T-helper 2 cell treated with Interferon-gamma antibody and Interleukin-4, amounts not matched to agents 5 μg/mL and 100 μg/mL, for 36 hours (primary cell): ENCODE data around the gene PRMT1.

Source experiments
- DNase-seq: peaks from one replicate; pipeline ENCODE4 v3.0.0; 2021; ENCODE audit warnings: low spot score
- H3K27ac Mint-ChIP-seq: one replicate; pipeline ENCODE4 v1.8.0; 2021; ENCODE audit warnings: mild to moderate bottlenecking, mixed read lengths
- H3K27me3 Mint-ChIP-seq: one replicate; pipeline ENCODE4 v1.8.0; 2021; ENCODE audit warnings: low read depth, mixed read lengths
- H3K36me3 Mint-ChIP-seq: one replicate; pipeline ENCODE4 v1.8.0; 2021; ENCODE audit warnings: low read depth, mixed read lengths
- H3K4me1 Mint-ChIP-seq: one replicate; pipeline ENCODE4 v1.8.0; 2021; ENCODE audit warnings: low read depth, mixed read lengths
- H3K4me3 Mint-ChIP-seq: one replicate; pipeline ENCODE4 v1.8.0; 2022; ENCODE audit warnings: mild to moderate bottlenecking, moderate library complexity, mixed read lengths
- H3K9me3 Mint-ChIP-seq: one replicate; pipeline ENCODE4 v1.8.0; 2021; ENCODE audit warnings: mixed read lengths

The PRMT1 gene

DNA sequence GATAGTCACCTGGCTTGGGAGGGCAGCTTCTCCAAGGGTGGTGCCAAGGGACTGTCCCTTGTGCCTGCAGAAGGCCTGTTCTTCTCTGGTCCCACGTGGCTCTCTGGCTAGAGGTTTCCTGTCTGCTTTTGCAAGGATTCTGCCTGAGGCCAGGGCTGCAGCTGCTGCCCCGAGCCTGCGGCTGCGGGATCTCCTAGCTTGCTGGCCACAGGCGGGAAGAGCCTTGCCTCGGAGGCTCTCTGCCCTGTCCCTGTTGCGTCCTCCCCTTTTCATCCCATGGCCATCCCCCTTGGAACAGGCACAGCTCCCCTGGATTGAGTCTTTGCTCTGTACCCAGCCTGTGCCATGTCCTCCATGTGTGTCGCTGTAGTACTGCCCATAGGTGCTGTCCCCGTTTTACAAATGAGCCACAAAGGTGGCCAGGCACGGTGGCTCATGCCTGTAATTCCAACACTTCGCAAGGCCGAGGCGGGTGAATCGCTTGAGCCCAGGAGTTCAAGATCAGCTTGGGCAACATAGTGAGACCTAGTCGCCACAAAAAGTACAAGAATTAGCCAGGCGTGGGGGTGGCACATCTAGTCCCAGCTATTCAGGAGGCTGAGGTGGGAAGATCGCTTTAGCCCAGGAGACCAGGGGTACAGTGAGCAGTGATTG is 20.5 kb upstream of the PRMT1 start:
- Mint-ChIP-seq H3K4me3 (no peak overlapping the region), H3K27ac (no peak overlapping the region), H3K36me3 (peaks cover 49% of the 10 kb centered on the region), H3K27me3 (no peaks in the 10 kb centered on the region), H3K9me3 (no peaks in the 10 kb centered on the region), H3K4me1 (no peaks in the 10 kb centered on the region)
- no peak for DNase-seq

DNA sequence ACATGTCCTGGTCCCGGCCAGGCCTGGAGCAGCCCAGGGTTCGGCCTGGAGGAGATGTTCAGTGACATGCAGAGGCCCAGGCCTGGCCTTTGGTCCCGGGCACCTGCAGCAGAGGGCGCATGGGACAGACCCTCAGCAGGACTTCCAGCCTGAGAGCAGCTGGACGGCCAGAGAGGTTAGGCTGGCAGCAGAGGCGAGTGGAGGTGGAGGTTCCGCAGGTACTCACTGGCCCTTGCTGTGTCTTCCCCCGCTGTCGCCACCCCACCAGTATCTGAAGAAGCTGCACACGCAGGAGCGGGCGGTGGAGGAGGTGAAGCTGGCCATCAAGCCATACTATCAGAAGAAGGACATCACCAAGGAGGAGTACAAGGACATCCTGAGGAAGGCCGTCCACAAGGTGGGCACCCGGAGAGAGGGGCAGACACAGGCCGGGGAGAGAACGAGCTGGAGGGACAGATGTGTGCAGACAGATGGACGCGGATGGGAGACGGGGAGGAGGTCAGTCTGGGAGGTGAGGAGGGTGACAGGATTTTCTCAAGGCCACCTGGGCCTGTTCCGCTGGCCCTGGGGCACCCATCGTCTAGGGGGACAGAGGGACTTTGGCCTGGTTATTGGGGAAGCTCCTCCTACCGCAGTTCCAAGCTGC is 19.5 kb upstream of the PRMT1 start:
- Mint-ChIP-seq H3K36me3 (peaks cover 51% of the 10 kb centered on the region), H3K4me1 (no peaks in the 10 kb centered on the region), H3K9me3 (no peaks in the 10 kb centered on the region), H3K4me3 (no peak overlapping the region), H3K27me3 (no peaks in the 10 kb centered on the region), H3K27ac (no peak overlapping the region)
- DNase-seq, result no peak

DNA sequence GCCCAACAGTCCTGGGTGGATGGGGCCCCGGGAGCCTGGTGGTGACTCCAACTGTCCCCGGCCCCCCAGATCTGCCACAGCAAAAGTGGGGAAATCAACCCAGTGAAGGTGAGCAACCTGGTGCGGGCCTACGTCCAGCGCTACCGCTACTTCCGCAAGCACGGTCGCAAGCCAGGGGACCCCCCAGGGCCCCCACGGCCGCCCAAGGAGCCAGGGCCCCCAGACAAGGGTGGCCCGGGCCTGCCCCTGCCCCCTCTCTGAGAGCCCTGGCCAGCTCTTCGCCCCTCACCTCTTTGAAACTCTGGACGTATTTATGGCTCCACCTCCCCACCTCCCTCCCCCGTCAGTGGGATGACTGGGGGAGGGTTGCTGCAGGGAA is 18.9 kb upstream of the PRMT1 start:
- no peak overlapping the region for H3K4me3 Mint-ChIP-seq
- no peak for DNase-seq
- no peaks in the 10 kb centered on the region for H3K27me3 Mint-ChIP-seq
- no peak overlapping the region for H3K27ac Mint-ChIP-seq
- no peaks in the 10 kb centered on the region for H3K4me1 Mint-ChIP-seq
- H3K36me3 Mint-ChIP-seq, result peaks cover 54% of the 10 kb centered on the region
- H3K9me3 Mint-ChIP-seq, result no peaks in the 10 kb centered on the region

DNA sequence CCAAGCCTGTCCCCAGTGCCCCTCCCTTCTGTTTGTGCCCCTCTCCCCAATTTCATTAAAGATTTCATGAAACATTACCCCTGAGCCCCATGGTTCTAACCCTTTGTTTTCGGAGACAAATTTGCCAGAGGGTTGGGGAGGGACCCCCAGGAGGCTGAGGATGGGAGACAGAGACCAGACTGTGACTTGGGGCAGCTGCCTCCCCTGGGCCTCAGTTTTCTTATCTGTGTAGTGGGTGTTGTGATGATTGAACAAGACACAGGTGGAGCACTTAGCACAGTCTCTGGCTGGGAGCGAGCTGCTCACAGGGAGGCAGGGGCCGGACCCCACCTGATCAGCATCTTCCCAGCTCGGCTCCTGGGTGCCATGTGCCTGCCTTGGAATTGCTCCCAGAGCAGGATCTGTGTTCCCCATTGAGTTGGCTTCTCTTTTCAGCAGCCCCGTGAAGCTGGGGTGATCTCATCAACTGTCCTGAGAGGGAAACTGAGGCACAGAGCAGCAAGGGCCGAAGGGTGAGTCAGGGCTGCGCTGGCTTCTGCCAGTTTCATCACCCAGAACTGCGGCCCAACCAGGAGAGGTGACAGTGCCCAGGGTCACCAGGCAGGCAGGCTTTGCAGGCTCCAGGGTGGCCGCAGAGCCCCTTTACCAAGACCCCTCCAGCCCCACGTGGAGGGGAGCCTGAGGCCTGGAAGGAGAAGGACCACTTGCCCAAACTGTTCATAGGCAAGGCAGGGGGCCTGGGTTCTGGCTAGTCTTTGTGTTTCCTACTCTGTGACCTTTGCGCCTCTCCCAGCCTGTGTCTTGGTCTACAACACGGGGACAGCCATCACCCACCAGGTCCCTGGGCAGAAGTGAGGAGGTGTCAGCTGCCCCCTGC is 18.3 kb upstream of the PRMT1 start:
- H3K36me3 Mint-ChIP-seq, result peaks cover 54% of the 10 kb centered on the region
- H3K27me3 Mint-ChIP-seq, result no peaks in the 10 kb centered on the region
- H3K9me3 Mint-ChIP-seq, result no peaks in the 10 kb centered on the region
- no peak overlapping the region for H3K27ac Mint-ChIP-seq
- no peak for DNase-seq
- peaks cover 5% of the 10 kb centered on the region for H3K4me1 Mint-ChIP-seq
- H3K4me3 Mint-ChIP-seq, result no peak overlapping the region

DNA sequence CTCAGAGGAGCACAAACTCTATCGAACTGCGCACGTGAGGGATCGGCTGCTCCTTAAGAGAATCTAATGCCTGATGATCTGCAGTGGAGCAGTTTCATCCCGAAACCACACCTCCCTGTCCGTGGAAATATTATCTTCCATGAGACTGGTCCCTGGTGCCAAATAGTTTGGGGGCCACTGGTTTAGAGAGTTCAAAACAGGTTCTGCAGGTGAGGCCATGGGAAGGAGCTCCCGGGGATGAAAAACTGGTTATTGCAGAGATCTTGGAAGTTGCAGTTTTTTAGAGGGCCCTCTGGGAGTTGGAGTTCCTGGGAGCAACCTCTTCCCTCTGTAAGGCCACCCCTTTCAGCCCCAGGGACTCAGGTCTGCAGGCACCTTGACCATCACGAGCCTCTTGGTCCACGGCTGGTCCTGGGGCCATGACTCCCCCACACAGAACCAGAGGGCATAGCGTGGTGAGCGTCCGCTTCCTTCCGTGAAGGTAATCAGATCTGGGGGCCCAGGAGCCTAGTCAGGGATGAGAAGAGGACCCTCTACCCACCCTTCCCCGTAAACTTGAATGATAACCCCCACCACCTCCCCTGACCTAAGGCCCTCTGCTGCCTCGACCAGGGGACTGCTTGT is 16.6 kb upstream of the PRMT1 start:
- Mint-ChIP-seq H3K9me3 (no peaks in the 10 kb centered on the region), H3K27me3 (no peaks in the 10 kb centered on the region), H3K36me3 (peaks cover 54% of the 10 kb centered on the region), H3K27ac (no peak overlapping the region), H3K4me3 (no peak overlapping the region), H3K4me1 (peaks cover 14% of the 10 kb centered on the region)
- no peak for DNase-seq

DNA sequence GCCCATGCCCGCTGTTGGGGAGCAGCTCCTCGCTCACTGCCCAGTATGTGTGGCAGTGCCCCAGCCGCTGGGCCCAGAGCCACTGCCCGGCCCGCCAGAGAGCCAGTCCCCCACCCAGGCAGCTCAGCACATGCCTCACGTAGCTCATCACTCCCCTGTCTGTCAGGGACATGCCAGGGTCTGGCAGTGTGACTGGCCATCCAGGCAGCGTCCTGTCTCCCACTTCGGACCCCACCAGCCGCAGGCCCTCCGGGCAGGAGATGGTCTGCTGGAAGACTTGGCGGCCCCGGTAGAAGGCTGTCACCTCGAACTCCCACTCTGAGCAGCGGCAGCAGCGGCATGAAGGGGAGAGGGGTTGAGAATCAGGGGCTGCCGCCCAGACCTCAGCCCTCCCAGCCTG is 15.1 kb upstream of the PRMT1 start:
- peaks cover 22% of the 10 kb centered on the region for H3K4me1 Mint-ChIP-seq
- H3K9me3 Mint-ChIP-seq, result no peaks in the 10 kb centered on the region
- no peak overlapping the region for H3K27ac Mint-ChIP-seq
- DNase-seq, result no peak
- H3K4me3 Mint-ChIP-seq, result no peak overlapping the region
- peaks cover 44% of the 10 kb centered on the region for H3K36me3 Mint-ChIP-seq
- H3K27me3 Mint-ChIP-seq, result no peaks in the 10 kb centered on the region

DNA sequence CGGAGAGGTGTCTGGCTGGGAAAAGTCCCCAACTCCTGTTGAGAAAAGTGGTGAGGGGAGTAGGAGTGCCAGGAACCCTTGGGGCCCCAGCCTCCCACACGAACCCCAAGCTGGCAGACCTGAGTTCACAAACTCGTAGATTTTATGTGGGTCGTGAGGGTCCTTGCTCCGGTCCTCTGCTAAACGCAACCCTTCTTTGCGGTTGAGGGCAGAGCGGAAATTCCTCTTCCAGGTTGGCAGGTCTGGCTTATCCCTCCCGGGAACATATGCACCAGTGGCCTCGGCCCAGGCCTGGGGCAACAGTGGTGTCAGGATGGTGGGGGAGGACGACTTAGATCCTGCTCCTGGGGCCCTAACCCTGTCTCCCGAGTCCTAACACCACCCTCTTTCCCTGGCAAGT is 13.8 kb upstream of the PRMT1 start:
- no peaks in the 10 kb centered on the region for H3K27me3 Mint-ChIP-seq
- peaks cover 29% of the 10 kb centered on the region for H3K4me1 Mint-ChIP-seq
- peak overlapping the region; percentile 98 for H3K4me3 Mint-ChIP-seq
- H3K27ac Mint-ChIP-seq, result peak overlapping the region; percentile 96
- H3K9me3 Mint-ChIP-seq, result no peaks in the 10 kb centered on the region
- peaks cover 40% of the 10 kb centered on the region for H3K36me3 Mint-ChIP-seq
- DNase-seq, result no peak

DNA sequence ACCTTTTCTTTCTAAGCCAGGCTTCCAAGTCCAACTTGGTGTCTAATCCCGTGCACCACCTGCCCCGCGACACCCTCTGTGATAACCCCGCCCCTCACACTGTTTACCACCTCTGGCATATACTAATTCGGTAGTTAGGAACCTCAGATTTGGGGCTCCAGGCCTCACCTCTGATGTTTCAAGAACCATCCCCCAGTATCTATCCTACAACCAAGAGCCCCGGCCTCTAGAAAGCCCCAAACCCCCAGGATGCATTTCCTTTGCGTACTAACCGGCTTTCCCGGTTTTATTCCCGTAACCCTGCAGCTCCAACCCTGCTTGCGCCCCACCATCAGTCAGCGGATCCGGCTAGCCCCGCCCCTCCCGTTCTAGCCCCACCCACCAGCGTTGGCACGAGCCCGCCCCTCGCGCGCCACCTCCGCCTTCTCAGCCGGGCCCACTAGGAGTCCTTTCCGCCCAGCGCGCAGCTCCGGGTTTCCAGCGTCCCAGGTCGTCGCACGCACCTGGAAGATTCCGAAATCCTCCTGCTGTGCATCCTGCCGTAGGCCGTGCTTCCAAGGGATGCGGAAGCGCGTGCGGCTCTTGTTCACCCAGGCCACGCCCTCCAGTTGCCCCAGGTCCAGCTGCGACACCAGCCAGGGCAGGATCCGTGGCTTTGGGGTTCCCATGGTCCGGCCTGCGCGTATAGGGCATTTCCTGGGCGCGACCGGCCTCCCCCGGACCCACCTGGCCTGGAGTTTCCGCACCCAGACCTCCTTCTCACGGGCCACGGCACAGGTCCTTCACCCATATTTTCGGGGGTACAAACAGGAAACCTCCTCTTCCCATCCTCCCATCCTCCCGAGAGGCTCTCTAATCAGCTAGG is 12.7 kb upstream of the PRMT1 start:
- peak; percentile 78 for DNase-seq
- Mint-ChIP-seq H3K27me3 (no peaks in the 10 kb centered on the region), H3K27ac (peak overlapping the region; percentile 96), H3K36me3 (peaks cover 38% of the 10 kb centered on the region), H3K9me3 (no peaks in the 10 kb centered on the region), H3K4me1 (peaks cover 29% of the 10 kb centered on the region), H3K4me3 (peak overlapping the region; percentile 98)

DNA sequence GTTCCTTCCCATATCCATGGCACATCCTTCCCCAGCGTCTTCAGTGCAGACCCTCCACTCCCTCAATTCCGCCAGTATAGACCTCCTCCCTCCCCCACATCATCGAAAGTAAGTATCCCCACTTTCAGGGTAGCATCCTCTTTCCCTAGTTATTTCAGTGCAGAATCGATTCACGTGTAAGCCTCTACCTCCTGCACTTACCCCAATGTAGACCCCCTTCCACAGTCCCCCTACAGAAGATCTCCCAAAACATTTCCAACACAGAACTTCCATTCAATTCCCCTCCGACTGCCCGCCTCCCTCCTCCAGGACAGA is 12.1 kb upstream of the PRMT1 start:
- no peak for DNase-seq
- H3K27me3 Mint-ChIP-seq, result no peaks in the 10 kb centered on the region
- H3K9me3 Mint-ChIP-seq, result no peaks in the 10 kb centered on the region
- H3K36me3 Mint-ChIP-seq, result peaks cover 37% of the 10 kb centered on the region
- peak overlapping the region; percentile 98 for H3K4me3 Mint-ChIP-seq
- H3K4me1 Mint-ChIP-seq, result peaks cover 29% of the 10 kb centered on the region
- peak overlapping the region; percentile 96 for H3K27ac Mint-ChIP-seq

DNA sequence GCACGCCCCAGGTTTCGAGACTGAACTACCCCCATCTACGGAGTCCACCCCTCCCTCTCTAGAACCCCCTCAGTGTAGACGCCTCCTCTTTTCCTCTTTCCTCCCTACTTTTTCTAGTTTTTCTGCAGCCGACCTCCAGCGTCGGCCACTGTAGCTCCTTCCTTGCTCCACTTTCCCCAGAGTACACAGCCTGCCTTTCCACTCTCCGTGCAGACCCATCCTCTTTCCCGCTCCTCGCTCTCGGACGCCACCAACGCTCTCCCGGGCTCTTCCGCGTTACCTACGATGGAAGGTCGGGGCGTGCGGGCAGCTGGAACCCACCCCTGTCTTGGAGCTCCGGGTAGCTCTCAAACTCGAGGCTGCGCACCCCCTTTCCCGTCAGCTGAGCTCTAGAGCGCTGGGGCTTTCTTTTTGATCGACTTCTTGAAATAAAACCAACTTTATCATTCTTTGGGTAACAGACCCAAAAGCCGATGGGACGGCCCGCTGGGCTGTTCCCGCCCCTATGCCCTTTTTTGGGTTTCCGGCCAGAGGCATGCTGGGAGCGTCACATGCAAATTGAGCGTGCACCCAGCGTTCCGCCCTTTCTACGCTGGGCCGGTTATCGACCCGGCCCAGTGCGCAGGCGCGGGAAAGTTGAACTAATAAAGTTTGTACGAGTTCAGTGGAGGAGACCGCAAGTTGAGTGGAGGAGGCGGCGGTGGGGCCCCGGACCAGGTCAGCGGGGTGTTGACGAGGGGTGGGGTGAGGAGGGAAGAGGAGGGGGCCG is 11.5 kb upstream of the PRMT1 start, which contains the start of the genes BCL2L12 and IRF3:
Gene BCL2L12, plus strand, starts transcription at position 583 of the 769 bp plus-strand sequence. CDS start 760 bp downstream, outside the sequence.
Gene IRF3, minus strand, starts transcription at position 507 of the 769 bp plus-strand sequence. CDS start 1,019 bp downstream, outside the sequence.
- Mint-ChIP-seq H3K27me3 (no peaks in the 10 kb centered on the region), H3K4me1 (peaks cover 29% of the 10 kb centered on the region), H3K4me3 (peak within 1 kb of the TSS; percentile 98), H3K36me3 (peaks cover 32% of the 10 kb centered on the region), H3K27ac (peak within 1 kb of the TSS; percentile 96), H3K9me3 (no peaks in the 10 kb centered on the region)
- peak; percentile 99 for DNase-seq

DNA sequence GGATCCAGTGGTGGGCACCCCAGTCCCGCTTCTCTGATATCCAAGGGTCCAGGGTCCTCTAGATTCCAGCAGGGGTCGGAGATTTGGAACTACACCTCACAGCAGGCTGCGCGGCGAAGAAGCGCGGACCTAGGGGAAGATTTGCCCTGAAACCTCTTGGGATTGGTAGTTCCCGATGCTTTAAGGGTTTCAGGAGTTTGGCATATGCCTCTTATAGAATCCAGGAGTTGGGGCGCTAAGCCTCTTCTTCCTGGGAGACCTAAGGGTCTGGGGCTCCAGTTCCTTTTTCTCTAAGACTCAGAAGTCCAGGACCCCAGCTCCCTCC is 11.0 kb upstream of the PRMT1 start:
- peak overlapping the region; percentile 98 for H3K4me3 Mint-ChIP-seq
- peak overlapping the region; percentile 96 for H3K27ac Mint-ChIP-seq
- peaks cover 32% of the 10 kb centered on the region for H3K36me3 Mint-ChIP-seq
- peaks cover 29% of the 10 kb centered on the region for H3K4me1 Mint-ChIP-seq
- H3K27me3 Mint-ChIP-seq, result no peaks in the 10 kb centered on the region
- DNase-seq, result no peak
- no peaks in the 10 kb centered on the region for H3K9me3 Mint-ChIP-seq

DNA sequence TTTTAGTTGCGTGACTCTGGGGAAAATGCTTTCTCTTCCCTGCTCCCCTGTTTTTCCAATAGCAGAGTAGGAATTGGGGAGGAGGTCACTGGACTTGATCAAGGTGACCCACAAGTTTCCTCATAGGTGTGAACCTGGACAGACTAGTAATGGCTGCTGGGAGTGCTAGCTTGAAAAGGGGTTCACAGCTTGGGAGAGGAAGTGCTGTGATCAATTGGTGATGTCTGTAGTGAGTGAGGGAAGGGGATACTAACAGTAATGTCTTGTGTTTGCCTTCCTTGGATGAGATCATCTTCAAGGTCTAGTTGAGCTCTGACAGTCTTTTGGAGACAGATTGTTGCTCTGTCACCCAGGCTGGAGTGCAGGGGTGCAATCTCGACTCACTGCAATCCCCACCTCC is 9.6 kb upstream of the PRMT1 start:
- Mint-ChIP-seq H3K36me3 (peaks cover 39% of the 10 kb centered on the region), H3K4me1 (peaks cover 36% of the 10 kb centered on the region), H3K9me3 (no peaks in the 10 kb centered on the region), H3K4me3 (peak overlapping the region; percentile 98), H3K27me3 (no peaks in the 10 kb centered on the region), H3K27ac (peak overlapping the region; percentile 96)
- no peak for DNase-seq

DNA sequence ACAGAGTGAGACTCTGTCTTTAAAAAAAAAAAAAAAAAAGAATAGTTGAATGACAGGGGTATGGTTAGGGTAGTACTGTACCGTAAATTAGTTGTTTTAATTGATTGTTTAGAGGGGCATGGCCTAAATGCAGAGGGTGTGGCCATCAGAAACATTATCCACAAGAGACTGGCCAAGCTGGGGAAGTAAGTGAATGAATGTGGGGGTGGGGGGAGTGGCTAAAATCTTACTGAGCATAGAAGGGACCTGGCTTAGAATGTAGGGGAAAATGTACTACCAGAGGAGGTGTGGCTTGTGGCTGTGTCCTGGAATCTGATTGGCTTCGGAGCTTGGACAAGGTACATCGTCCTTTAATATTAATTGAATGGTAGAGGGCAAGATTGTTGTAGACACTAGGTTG is 7.6 kb upstream of the PRMT1 start:
- H3K9me3 Mint-ChIP-seq, result no peaks in the 10 kb centered on the region
- no peaks in the 10 kb centered on the region for H3K27me3 Mint-ChIP-seq
- no peak for DNase-seq
- peaks cover 28% of the 10 kb centered on the region for H3K4me1 Mint-ChIP-seq
- no peak overlapping the region for H3K27ac Mint-ChIP-seq
- H3K4me3 Mint-ChIP-seq, result no peak overlapping the region
- H3K36me3 Mint-ChIP-seq, result peaks cover 33% of the 10 kb centered on the region
